ENCODE measurements around the gene IGFBPL1.
"Not testable (repeated sequence)": the region's sequence is repeated elsewhere in the genome, so short reads cannot be mapped to it uniquely, and the experiment has no call there.

The IGFBPL1 gene

DNA sequence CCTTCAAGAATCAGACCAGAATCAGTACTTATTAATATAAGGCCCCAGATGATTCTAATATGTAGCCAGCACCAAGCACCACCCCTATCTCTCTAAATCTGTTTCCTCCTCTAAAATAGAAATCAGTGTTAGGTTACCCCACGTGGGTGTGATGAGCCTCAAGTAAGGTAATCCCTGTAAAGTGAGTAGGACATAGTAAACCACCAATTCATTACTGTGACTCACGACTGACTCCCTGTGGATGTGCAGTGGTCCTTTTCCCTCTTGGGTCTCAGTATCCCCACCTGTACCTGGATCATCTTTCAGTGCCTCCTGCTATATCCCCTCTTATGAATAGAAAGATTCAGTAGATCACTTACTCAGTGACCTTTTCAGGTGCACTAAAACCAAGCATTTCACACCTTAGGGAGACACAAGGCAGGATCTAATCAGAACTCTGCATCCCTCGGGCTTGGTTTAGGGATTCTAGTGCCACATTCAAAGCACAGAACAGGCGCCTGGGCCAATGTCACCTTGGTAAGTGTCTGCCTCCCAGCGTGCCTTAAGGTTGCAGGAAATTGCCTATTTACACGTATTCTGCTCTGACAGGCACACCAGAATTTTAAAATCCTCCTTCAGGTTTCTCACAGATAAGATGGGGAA, 43.9 kb downstream of the IGFBPL1 start:
- no peak for DNase-seq (ENCODE audit: low read depth, low spot score)

DNA sequence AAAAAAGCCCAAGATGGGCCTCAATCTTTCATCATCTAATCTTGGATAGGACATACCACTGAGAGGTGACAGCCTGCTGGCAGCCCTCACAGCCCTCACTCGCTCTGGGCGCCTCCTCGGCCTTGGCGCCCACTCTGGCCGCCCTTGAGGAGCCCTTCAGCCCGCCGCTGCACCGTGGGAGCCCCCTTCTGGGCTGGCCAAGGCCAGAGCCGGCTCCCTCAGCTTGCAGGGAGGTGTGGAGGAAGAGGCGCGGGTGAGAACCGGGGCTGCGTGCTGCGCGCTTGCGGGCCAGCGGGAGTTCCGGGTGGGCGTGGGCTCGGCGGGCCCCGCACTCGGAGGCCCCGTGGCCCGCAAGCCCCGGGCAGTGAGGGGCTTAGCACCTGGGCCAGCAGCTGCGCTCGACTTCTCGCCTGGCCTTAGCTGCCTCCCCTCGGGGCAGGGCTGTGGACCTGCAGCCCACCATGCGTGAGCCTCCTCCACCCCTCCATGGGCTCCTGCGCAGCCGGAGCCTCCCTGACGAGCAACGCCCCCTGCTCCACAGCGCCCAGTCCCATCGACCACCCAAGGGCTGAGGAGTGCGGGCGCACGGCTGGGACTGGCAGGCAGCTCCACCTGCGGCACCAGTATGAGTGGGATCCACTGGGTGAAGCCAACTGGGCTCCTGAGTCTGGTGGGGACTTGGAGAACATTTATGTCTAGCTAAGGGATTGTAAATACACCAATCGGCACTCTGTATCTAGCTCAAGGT, 46.7 kb downstream of the IGFBPL1 start:
- DNase-seq (ENCODE audit: low read depth, low spot score), result not testable (repeated sequence)

DNA sequence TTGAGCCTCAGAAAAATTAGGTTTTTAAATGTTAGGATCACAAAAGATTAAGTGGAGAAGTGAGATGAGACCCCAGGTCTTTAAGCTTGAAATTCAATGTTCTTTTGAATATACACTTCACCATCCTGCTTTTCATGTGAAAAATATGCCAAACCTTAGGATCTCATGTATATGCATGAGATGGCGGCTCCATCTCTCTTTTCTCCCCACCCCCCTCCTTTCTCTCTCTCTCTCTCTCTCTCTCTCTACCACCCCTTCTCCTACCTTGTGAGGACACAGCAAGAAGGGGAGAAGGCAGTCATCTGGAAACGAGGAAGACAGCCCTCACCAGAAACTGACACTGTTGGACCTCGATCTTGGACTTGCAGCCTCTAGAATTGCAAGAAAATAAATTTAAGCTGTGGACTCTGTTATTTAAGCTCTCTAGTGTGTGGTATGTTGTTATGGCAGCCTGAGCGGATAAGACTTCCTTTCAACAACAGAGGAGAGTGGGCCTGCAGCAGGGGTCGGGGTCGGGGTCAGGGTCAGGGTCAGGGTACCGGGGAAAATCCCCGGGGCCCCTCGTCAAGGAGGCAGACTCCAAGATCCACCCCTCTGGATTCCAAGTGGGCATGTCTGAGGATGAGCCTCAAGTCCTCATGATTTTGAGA, 48.1 kb downstream of the IGFBPL1 start:
- no peak for DNase-seq (ENCODE audit: low read depth, low spot score)

DNA sequence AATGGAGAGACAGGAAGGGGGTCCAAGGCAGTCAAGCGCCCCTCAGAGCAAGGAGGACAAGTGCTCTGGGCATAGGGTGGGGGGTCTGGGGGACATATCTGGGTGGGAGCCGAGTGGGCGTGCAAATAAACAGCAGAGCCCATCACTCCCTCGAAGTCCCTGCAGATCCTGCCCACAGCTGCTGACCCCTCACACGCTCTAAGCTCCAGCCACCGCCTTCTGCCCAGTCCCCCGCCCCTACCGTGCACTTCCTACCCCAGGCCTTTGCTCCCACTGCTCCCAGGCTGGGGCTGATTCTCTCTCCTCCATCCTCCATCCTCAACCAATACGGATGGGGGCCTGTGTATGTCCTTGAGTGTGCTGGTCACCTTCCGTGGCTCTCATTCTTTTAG, 48.7 kb downstream of the IGFBPL1 start:
- DNase-seq (ENCODE audit: low read depth, low spot score), result no peak

DNA sequence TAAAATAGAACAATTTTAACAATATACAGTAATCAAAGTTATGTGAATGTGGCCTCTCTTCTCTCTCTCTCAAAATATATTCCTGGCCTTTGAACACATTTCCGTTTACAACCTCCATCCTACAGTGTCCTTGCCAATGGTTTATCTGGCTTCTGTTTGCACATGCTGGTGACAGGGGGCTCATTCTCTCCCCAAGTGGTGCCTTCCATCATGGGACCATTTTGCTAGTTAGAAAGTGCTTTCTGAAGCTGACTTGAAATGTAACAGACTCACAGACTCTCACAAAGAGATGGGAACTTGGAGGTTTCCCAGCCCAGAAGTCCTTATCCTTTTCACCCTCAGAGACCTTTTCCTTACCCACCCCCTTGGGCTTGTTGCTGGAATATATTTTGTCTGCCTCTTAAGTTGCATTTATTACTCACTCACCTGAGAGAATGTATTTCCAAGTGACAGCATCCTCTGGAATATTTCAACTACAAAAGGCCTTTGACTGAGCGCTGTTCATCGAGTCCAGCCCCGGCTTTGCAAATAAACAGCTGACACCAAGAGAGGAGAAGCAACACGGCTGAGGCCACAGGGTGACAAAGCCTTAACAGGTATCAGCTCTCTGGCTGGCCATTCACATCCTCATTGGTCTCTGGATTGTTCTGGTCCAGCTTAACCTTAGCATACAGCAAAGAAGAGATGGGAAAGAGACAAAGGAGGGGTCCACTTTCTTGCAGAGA, 49.2 kb downstream of the IGFBPL1 start:
- DNase-seq (ENCODE audit: low read depth, low spot score), result no peak

DNA sequence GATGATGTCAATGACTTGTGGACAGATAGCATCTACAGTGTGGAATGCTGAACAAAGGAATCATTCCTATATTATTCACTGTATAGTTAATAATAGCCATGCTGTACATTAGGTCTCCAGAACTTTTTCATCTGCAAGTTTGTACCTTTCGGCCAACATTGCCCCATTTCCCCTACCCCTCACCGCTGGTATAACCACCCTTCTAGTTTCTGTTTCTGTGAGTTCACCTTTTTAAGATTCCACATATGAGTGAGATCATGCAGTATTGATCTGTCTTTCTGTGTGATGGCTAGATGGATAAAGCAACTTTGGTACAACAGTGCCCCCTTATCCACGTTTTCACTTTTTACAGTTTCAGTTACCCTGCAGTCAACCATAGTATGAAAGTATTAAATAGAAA, 50.6 kb downstream of the IGFBPL1 start:
- no peak for DNase-seq (ENCODE audit: low read depth, low spot score)

DNA sequence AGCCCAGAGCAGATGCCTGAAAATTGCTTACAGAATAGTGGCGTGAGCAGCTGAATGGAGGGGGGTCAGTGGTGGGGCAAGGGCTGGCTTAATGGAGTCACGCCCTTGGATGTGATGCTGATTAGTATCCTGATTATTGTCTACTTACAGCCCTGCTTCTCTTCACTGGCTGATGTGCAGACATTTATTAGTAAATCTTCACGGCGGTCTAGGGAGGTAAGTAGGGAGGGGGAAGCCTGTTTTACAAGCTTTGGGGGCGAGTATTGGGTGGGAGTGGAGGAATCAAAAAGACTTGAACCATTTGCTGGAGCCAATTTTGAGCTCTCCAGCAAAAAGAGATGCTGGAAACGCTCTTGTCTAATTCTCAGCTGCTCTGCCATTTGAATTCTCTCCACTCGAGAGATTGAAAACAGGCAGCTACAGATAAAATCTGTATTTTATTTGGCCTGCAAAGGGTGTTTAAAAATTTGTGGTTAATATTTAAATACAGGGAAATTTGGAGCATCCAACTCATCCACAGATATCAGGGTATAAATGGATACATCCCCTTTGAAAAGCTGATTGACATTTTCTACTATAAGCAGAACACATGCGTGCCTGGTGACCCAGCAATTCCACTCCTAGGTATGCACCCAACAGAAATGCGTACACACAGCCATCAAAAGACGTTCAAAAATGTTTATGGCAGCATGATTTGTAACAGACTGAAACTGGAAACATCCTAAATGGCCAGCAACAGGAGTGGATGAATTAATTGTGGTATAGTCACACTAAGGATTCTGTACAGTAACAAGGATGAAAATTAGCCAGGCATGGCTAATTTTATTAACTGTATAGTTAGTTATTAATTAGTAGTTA, 51.3 kb downstream of the IGFBPL1 start:
- DNase-seq (ENCODE audit: low read depth, low spot score), result no peak

DNA sequence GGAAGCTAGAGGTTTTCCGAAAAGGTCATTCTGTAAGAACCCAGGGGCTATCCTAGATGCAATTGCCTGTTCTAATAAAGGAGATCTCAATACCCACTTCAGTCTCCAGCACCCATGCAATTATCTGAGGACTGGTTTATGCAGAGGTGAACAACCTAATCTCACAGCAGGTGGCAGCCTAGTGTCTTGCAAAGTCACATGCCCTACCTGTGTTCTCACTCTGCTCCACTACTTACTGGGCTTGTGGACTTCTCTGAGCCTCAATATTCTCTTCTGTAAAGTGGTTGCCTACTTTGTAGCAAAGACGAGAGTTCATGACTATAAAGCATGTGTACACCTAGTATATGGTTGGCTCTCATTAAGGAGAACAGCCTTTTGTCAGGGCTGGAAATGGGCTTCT, 52.8 kb downstream of the IGFBPL1 start:
- DNase-seq (ENCODE audit: low read depth, low spot score), result no peak

DNA sequence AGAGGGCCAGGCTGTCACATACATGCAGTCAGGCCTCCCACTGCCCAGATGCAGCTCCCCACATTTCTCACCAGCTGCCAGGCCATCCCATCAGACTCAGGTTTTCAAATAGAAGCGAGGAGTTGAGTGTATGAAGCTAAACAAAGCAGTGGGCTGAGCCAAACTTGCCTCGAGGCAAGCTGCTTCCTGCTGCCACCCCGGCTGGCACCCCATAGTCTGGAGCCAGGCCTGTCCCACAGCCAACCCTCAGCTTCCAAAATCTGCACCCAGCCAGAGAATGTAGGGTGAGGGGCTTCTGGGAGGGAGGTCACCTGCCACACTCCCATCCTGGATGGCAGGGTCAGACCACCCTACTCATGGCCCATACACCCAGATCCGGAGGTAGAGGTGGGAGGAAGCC, 54.1 kb downstream of the IGFBPL1 start:
- no peak for DNase-seq (ENCODE audit: low read depth, low spot score)

DNA sequence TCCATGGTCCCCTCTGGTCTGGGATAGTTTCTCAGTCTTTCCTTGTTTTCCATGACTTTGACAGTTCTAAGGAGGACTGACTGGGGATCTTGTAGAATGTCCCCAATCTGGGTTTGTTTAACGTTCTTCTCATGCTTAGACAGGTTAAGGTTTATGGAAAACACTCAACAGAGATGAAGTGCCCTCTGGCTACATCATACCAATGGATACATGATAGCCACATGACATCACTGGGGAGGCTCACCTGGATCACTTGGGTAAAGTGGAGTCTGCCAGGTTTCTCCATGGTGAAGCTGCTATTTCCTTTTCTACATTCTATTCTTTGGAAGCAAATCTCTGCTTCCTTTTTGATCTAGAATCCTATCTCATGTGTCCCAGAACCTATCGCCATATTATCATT, 55.5 kb downstream of the IGFBPL1 start:
- DNase-seq (ENCODE audit: low read depth, low spot score), result no peak

DNA sequence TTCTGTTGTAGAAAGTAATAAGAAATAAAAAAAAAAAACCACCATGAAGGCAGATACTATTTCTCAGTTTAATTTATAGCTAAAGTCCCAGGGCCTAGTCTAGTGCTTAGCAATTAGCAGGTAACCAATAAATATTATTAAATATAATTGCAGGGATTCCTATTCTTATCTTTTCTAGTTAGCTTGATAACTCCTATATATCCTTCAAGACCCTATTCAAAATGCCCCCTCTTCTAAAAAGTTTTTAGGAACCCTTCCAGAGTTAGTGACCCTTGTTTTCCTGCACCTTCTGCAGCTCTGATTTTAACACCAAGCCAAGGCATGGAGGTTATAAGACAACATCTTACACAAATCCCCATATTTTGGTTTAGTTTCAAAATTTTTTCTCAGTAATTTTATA, 56.4 kb downstream of the IGFBPL1 start:
- DNase-seq (ENCODE audit: low read depth, low spot score), result no peak

DNA sequence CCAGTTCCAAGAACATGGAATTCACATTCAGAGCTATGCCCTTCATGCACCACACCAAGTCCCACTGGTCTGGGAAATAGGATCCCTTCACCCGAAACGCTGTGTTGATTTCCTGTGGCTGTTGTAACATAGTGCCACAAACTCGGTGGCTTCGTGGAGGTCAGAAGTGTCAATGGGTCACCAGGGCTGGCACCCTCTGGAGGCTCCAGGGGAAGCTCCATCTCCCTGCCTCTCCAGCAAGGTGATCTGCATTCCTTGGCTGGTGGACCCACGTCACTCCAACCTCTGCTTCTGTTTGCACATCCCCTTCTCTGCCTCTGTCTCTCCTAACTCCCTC, 60.7 kb downstream of the IGFBPL1 start:
- no peak for DNase-seq (ENCODE audit: low read depth, low spot score)

DNA sequence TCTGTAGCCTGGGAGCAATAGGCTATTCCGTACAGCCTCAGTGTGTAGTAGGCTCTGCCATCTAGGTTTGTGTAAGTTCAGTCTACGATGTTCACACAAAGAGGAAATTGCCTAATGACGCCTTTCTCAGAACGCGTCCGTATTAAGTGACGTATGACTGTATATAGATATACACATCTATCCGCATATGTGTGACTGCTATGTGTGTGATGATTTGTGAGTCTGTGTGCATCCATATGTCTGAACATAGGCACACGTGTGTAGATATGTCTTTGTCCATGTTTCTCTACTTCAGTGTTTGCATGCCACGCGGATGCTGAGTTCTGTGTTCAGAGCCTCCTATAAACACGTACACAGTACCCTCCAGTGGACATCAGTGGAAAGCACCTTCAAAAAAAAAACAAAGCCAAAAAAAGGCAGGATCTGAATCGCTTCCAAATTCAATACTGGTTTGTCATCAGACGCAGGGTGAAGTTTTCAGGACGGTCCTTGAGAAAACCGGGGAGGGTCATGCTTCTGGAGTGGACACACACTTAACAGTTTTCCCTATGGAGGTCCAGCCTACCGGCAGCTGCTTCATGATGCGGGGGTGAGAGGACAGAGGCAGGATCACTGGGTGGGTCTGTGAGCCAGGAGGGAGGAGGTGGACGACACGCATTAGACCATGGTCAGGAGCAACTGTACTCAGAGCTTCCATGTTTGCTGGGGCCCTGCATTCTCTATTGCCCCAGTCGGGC, 61.2 kb downstream of the IGFBPL1 start:
- DNase-seq (ENCODE audit: low read depth, low spot score), result no peak

DNA sequence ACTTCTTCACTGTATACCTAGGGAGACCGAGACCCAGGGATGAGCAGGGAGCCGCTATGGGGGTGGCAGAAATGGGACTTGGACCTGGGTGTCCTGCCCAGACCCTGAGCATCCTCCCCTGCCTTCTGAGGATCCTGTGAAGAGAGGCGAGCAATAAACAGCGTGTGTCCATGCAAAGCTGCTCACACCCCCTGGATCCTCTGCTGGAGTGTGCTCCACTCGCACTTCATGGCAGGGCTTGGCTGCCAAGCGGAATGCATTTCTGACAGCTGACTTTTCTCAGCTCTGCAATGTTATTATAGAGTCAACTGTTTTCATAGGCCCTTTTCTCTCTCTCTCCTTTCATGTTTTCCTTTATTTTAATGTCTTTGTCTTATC, 62.8 kb downstream of the IGFBPL1 start:
- no peak for DNase-seq (ENCODE audit: low read depth, low spot score)

DNA sequence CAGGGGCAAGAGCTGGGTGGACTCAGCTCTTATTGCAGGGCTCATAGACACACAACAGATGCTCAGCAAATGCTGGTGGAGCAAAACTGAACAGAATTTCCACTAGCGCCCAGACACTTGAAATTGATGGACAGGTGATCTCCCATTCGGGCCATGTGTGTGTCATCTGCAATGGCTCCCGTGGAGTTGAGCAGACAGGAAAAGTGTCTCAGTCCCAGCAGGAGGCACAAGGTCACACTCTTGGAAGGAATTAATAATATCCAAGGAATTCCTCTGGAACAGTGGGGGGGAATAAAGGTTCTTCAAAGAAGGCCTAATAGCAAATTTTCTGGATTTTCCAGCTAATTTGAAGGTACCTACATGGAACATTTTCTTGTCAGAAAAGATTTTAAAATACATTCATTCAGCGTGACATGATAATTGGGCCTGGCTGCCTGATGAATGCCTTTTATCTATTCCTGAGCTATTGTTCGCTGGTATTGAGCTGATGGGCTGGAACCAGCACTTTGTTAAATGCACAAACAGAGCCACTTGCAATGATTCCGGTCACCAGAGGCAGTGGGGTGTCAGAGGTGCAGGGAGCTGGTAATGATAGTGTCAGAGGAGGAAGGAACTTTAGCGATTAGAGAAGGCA, 63.3 kb downstream of the IGFBPL1 start:
- no peak for DNase-seq (ENCODE audit: low read depth, low spot score)

DNA sequence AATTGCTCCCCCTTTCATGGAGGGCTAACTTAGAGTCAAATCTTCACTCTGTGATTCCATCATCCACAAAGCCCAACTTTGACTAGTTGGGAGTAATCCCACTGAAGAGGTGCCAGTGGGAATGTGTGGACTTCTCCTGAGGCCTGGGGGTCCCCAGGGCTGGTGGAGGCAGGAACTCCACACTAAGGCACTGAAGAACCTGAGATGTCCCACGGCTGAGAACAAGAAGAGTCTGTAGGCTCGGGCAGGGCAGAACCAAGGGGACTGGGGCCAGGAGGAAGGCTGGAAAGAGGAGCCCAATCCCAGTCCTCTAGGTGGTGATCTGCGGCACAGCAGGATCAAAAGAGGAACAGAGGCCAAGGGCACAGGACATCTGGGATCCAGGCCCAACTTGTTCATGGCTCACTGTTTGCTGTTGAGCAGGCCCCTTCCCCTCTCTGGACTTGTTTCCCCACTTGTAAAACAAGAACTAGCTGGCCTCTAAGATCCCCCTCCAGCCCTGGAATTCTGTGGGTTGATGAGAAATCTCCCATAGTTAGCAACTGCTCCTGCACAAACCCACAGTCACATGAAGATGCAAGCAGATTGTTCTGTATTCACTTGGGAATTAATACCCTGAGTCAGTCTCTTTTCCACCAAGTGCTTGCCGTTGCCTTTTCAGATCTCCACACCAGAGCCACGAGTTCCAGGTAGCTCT, 64.4 kb downstream of the IGFBPL1 start:
- no peak for DNase-seq (ENCODE audit: low read depth, low spot score)

DNA sequence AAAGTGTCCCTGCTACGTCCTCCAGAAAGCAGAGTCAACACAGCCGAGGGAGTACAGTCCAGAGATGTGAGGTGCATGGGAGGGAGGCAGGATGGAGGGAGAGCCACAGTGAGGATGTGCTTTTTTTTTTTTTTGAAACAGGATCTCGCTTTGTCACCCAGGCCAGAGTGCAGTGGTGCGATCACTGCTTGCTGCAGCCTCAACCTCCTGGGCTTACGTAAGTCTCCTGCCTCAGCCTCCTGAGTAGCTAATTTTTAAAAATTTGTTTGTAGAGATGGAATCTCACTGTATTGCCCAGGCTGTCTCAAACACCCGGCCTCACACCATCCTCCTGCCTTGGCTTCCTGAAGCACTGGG, 65.0 kb downstream of the IGFBPL1 start:
- DNase-seq (ENCODE audit: low read depth, low spot score), result no peak

DNA sequence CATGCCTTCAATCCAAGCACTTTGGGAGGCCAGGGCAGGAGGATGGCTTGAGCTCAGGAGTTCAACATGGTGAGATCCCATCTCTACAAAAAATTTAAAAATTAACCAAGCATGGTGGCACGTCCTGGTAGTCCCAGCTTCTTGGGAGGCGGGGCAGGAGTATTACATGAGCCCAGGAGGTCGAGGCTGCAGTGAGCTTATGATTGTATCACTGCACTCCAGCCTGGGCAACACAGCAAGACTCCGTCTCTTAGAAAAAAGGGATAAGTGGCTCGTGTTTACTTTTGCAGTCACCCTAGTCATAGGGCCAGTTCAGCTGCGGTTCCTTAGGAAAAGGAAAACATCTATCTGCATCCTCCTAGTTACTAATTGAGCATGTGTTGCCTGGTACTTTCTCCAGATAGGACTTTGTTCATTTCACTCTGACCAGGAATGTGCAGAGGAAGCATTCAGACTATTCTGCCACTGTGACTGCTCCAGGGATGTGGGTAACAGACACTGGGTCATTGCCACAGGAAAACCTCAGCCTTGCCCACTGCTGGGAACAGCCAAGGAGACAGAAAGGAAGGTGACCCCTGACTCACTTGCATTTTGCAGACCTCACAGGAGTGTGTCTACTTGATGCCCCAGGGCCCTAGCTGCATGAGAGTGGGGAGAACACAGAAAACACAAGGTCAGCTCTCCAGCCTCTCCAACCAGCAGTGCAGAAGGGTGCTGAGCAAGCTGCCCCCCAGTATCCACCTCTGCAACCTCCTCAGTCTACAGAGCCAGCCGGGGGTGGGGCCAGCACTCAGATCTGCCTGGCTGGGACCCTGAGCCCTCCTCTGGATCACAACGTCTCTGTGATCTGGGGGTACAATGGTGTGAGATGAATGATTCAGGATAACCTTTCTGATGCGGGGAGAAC, 65.6 kb downstream of the IGFBPL1 start:
- DNase-seq (ENCODE audit: low read depth, low spot score), result no peak
